Measurements from ENCODE around the gene TIMM44. TPM values are rescaled to one million over a fixed set of nuclear protein-coding genes. Genes with fewer than 3 reads are reported as not detected.

Gene TIMM44
- total RNA-seq, 1 experiment from 2014 or later = 57.8 TPM

- peak; percentile 46 for DNase-seq
- no TSS peak for BruUV-seq (replicated peaks)
- TF ChIP-seq, protein P1, sequence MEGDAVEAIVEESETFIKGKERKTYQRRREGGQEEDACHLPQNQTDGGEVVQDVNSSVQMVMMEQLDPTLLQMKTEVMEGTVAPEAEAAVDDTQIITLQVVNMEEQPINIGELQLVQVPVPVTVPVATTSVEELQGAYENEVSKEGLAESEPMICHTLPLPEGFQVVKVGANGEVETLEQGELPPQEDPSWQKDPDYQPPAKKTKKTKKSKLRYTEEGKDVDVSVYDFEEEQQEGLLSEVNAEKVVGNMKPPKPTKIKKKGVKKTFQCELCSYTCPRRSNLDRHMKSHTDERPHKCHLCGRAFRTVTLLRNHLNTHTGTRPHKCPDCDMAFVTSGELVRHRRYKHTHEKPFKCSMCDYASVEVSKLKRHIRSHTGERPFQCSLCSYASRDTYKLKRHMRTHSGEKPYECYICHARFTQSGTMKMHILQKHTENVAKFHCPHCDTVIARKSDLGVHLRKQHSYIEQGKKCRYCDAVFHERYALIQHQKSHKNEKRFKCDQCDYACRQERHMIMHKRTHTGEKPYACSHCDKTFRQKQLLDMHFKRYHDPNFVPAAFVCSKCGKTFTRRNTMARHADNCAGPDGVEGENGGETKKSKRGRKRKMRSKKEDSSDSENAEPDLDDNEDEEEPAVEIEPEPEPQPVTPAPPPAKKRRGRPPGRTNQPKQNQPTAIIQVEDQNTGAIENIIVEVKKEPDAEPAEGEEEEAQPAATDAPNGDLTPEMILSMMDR (IDR thresholded peaks at IDR 0.05; ENCODE audit: unreplicated experiment) = peak; percentile 59
- H3K27me3 Mint-ChIP-seq (ENCODE audit: unreplicated experiment) = no peaks in the 10 kb centered on the region
- no peaks in the 10 kb centered on the region for H3K9me3 Mint-ChIP-seq (ENCODE audit: low read depth, unreplicated experiment)
- no peak overlapping the region for H3K27ac Mint-ChIP-seq (ENCODE audit: unreplicated experiment)
- no peak overlapping the region for H3K4me3 Mint-ChIP-seq (ENCODE audit: low read depth, unreplicated experiment)
- peaks cover 19% of the 10 kb centered on the region for H3K36me3 Mint-ChIP-seq (ENCODE audit: insufficient read depth, unreplicated experiment)
- CTCF ChIA-PET = interaction anchor here (0.6 to 1.9 kb wide), 3 partner anchors 18 to 409 kb away, joined by 3 to 9 read pairs (median 3); partner anchors contain the start of gene TIMM44
- no peaks in the 10 kb centered on the region for H3K4me1 Mint-ChIP-seq (ENCODE audit: low read depth, unreplicated experiment)
- intact Hi-C loops (cut with micrococcal nuclease; ENCODE audit: unreplicated experiment) = no loop called here
These were observed 27.4 kb upstream of the TIMM44 start for GRCh38 chr19:7970716-7971448.

- no peak for DNase-seq
- H3K36me3 Mint-ChIP-seq (ENCODE audit: insufficient read depth, unreplicated experiment) = peaks cover 25% of the 10 kb centered on the region
- H3K27ac Mint-ChIP-seq (ENCODE audit: unreplicated experiment) = no peak overlapping the region
- no peak overlapping the region for H3K4me3 Mint-ChIP-seq (ENCODE audit: low read depth, unreplicated experiment)
- TF ChIP-seq, protein P1 (IDR thresholded peaks at IDR 0.05; ENCODE audit: unreplicated experiment) = no peak
- no TSS peak for BruUV-seq (replicated peaks)
- H3K27me3 Mint-ChIP-seq (ENCODE audit: unreplicated experiment) = no peaks in the 10 kb centered on the region
- intact Hi-C loops (cut with micrococcal nuclease; ENCODE audit: unreplicated experiment) = no loop called here
- no peaks in the 10 kb centered on the region for H3K9me3 Mint-ChIP-seq (ENCODE audit: low read depth, unreplicated experiment)
- no peaks in the 10 kb centered on the region for H3K4me1 Mint-ChIP-seq (ENCODE audit: low read depth, unreplicated experiment)
- CTCF ChIA-PET = interaction anchor here (0.9 kb wide), 1 partner anchor 282 kb away, joined by 4 read pairs; no protein-coding TSS in a partner anchor
These were observed 26.1 kb upstream of the TIMM44 start for GRCh38 chr19:7969555-7969939.

- no TSS peak for BruUV-seq (replicated peaks)
- CTCF ChIA-PET = interaction anchor here (0.9 kb wide), 1 partner anchor 282 kb away, joined by 4 read pairs; no protein-coding TSS in a partner anchor
These were observed 25.5 kb upstream of the TIMM44 start for GRCh38 chr19:7968796-7969554.

DNA sequence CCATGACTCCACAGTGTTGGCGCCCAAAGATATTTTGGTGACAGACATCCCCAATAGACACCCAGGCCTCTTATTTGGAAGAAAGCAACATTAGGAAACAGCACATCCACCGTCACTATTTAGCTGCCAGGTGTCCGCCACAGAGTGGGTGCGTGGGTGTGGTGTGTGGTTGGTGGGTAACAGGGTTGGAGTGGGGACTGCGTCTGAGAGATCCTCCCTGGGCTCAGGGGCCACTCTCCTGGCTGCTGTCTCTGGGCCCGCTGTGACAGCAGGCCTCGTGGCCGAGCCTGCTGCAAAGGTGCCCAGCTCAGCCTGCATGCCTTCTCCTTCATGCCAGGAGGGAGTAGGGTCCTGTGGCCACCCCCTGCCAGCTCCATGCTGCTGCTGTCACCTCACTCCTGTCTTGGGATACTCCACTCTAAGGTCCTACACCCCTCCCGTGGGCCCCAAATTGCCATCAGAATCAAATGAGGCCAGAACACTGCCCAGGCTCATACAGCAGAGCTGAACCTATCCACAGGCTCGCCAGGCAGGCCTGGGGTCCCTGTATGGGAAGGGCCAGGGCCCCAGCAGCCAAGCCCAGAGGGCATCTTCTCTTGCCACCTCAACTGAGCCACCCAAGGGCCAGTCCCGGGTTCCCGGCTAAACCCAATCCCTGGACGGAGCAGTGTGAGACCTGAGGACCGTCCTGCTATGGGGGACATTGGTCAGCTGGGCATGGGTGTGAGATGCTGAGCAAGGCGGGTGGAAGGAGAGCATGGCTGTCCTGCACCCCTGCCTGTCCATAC is 24.7 kb upstream of the TIMM44 start:
- TF ChIP-seq, protein P1 (IDR thresholded peaks at IDR 0.05; ENCODE audit: unreplicated experiment) = no peak
- Mint-ChIP-seq H3K9me3 (ENCODE audit: low read depth, unreplicated experiment) (no peaks in the 10 kb centered on the region), H3K4me3 (ENCODE audit: low read depth, unreplicated experiment) (no peak overlapping the region), H3K27me3 (ENCODE audit: unreplicated experiment) (no peaks in the 10 kb centered on the region), H3K27ac (ENCODE audit: unreplicated experiment) (no peak overlapping the region), H3K36me3 (ENCODE audit: insufficient read depth, unreplicated experiment) (peaks cover 23% of the 10 kb centered on the region), H3K4me1 (ENCODE audit: low read depth, unreplicated experiment) (no peaks in the 10 kb centered on the region)
- DNase-seq = no peak
- BruUV-seq (replicated peaks) = no TSS peak
- CTCF ChIA-PET = no interaction called here
- intact Hi-C loops (cut with micrococcal nuclease; ENCODE audit: unreplicated experiment) = no loop called here

More at GRCh38 chr19:7968796-7969554, 25.5 kb upstream of the TIMM44 start:
- DNase-seq = no peak
- H3K36me3 Mint-ChIP-seq (ENCODE audit: insufficient read depth, unreplicated experiment) = peaks cover 23% of the 10 kb centered on the region
- no peaks in the 10 kb centered on the region for H3K9me3 Mint-ChIP-seq (ENCODE audit: low read depth, unreplicated experiment)
- TF ChIP-seq, protein P1 (IDR thresholded peaks at IDR 0.05; ENCODE audit: unreplicated experiment) = no peak
- no peaks in the 10 kb centered on the region for H3K4me1 Mint-ChIP-seq (ENCODE audit: low read depth, unreplicated experiment)
- H3K27me3 Mint-ChIP-seq (ENCODE audit: unreplicated experiment) = no peaks in the 10 kb centered on the region
- H3K27ac Mint-ChIP-seq (ENCODE audit: unreplicated experiment) = no peak overlapping the region
- H3K4me3 Mint-ChIP-seq (ENCODE audit: low read depth, unreplicated experiment) = no peak overlapping the region
- intact Hi-C loops (cut with micrococcal nuclease; ENCODE audit: unreplicated experiment) = no loop called here

All from Calu3 (cell line).